NB4 (cell line): ENCODE results near the gene SPAST.
A peak's percentile ranks its signal among the peaks of the same experiment; 100 is the strongest.
"Not testable (repeated sequence)": the region's sequence is repeated elsewhere in the genome, so short reads cannot be mapped to it uniquely, and the experiment has no call there.

Experiments
- DNase-seq: peaks from one replicate; pipeline ENCODE4 v3.0.0; 2010; ENCODE audit warnings: low read depth
- H3K4me3 ChIP-seq: one replicate; pipeline ENCODE4 v1.5.1; 2011; ENCODE audit warnings: mild to moderate bottlenecking, low read depth, low read length, moderate library complexity
- MYC ChIP-seq: IDR thresholded peaks from 2 replicates; pipeline ENCODE4 v1.6.1; 2011; ENCODE audit warnings: low read depth, low read length
- POLR2A ChIP-seq: IDR thresholded peaks from 2 replicates; pipeline ENCODE4 v1.6.1; 2011; ENCODE audit warnings: mild to moderate bottlenecking; ENCODE audit not compliant: insufficient read length; ENCODE audit errors: extremely low read depth
- TF ChIP-seq, protein P1 (sequence below): IDR thresholded peaks from one replicate; pipeline ENCODE4 v1.5.1; 2012; ENCODE audit warnings: low read depth, low read length
- TF ChIP-seq, protein P2 (sequence below): IDR thresholded peaks from 2 replicates; pipeline ENCODE4 v1.6.1; 2011; ENCODE audit warnings: low read depth, low read length

Gene SPAST

DNA sequence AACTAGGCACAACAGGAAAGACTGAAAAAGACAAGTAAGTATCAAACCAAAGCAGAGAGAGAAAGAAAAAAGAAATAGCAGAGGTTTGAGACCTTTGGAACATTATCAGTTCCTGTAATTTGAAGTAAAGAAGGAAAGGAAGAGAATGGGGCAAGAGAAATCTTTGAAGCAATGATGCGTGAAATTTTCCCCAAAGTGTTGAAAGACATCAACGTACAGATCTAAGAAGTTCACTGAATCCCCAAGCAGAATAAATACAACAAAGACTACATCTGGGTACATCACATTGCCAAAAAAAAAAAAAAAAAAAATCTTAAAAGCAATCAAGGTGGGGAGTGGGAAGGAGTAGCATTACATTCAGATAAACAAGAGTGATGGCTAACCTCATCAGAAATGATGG lies 96.3 kb downstream of the SPAST start:
- H3K4me3 ChIP-seq: no peak overlapping the region
- no peak for DNase-seq
- no peak for TF ChIP-seq POLR2A
- no peak for TF ChIP-seq MYC
- TF ChIP-seq, protein P1, sequence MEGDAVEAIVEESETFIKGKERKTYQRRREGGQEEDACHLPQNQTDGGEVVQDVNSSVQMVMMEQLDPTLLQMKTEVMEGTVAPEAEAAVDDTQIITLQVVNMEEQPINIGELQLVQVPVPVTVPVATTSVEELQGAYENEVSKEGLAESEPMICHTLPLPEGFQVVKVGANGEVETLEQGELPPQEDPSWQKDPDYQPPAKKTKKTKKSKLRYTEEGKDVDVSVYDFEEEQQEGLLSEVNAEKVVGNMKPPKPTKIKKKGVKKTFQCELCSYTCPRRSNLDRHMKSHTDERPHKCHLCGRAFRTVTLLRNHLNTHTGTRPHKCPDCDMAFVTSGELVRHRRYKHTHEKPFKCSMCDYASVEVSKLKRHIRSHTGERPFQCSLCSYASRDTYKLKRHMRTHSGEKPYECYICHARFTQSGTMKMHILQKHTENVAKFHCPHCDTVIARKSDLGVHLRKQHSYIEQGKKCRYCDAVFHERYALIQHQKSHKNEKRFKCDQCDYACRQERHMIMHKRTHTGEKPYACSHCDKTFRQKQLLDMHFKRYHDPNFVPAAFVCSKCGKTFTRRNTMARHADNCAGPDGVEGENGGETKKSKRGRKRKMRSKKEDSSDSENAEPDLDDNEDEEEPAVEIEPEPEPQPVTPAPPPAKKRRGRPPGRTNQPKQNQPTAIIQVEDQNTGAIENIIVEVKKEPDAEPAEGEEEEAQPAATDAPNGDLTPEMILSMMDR: no peak
- TF ChIP-seq, protein P2, sequence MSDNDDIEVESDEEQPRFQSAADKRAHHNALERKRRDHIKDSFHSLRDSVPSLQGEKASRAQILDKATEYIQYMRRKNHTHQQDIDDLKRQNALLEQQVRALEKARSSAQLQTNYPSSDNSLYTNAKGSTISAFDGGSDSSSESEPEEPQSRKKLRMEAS: no peak

DNA sequence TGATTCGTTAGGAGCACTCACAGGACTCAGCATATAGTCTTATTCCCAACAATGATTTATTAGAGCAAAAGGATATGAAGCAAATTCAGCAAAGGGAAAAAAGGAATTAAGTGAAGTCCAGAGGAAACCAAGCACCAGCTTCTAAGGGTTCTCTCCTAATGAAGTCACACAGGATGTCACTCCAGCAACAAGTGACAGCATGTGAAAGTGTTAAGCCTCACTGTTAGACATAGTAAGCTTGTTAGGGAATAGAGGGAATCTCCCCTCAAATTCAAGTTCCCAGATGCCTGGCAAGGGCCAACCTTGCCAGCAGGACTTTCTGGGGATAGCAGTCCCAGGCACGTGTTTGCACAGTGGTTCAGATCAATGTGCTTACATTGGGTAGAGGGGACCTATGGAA lies 97.9 kb downstream of the SPAST start:
- H3K4me3 ChIP-seq: no peak overlapping the region
- no peak for DNase-seq
- TF ChIP-seq MYC (no peak), POLR2A (no peak)
- TF ChIP-seq, protein P2: no peak
- TF ChIP-seq, protein P1: no peak

DNA sequence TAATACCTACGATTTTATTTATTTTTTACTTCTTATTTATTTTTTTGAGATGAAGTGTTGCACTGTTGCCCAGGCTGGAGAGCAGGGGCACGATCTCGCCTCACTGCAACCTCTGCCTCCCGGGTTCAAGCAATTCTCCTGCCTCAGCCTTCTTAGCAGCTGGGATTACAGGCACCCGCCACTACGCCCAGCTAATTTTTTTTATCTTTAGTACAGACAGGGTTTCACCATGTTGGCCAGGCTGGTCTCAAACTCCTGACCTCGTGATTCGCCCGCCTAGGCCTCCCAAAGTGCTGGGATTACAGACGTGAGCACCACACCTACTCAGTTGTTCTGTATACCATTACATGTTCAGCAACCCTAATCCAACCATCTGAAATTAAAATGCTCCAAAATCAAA lies 100.9 kb downstream of the SPAST start:
- H3K4me3 ChIP-seq: peak overlapping the region; percentile 89
- not testable (repeated sequence) for DNase-seq

DNA sequence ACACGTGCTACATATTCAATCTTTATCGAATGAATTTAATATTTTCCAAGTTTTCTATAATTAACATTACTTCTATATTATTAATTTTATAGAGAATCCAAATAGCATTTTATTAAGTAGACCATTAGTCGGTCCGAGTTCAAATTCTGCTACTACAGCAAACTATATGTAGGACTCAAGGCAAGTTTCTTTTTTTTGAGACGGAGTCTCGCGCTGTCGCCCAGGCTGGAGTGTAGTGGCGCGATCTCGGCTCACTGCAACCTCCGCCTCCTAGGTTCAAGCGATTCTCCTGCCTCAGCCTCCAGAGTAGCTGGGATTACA lies 101.6 kb downstream of the SPAST start:
- H3K4me3 ChIP-seq: peak overlapping the region; percentile 89
- DNase-seq: not testable (repeated sequence)

DNA sequence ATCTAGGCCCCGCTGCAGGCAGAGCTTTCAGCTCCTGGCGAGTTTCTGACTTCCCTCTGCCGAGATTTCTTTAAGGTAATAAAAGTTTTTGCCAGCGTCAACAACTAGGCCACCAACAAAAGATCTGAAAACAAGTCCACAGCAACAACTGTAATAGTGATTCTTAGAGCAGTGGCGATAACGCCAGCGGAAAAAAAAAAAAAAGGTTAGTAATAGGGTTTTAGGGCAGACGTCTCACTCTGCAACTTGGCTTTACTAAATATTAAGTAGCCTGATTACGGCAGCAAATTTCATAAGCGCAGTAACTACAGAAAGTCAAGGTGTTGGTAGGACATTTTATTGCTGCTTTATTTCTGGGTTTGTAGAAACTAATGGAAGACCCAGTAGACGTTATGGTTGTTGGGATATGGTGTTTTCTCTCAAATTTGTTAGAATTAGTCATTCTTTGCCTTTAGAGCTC lies 102.8 kb downstream of the SPAST start:
- no peak for DNase-seq
- TF ChIP-seq MYC: no peak
- TF ChIP-seq, protein P1: no peak
- no peak for TF ChIP-seq POLR2A
- TF ChIP-seq, protein P2: no peak
- H3K4me3 ChIP-seq: peak overlapping the region; percentile 89

DNA sequence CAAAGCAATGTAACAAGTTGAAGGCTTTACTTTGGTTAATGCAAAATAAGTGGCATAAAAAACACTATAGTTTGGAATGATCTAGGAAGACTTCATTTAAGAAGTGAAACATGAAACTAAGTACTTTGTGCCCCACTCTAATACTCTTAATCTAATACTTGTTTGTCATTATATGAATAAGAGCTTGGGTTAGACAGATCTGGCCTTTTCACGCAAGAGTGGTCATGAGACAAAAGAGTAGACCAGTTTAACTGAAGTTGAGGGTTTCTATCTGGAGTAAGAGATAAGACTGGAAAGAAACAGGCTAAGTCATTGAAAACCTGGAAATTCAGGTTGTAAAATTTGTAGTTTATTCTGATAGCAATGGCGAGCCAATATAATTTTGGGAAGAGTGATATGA lies 105.2 kb downstream of the SPAST start:
- no peak for DNase-seq
- H3K4me3 ChIP-seq: no peak overlapping the region

DNA sequence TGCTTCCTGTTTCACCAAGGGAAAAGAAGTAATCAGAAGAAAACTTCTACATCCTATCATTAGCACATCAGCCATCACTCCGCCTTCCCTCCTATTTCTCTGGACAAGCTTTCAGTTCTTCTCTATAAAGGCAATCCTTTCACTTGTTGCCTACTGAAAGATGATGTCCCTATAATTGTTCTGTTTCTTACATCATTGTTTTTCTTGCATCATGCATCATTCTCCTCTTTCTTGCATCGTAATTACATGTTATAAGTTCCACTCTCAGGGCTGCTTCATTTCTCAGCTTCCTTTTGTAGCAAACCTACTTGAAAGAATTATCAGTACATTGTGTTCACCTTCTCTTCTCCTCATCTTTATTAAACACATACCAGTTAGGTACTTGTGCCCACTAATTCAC lies 109.5 kb downstream of the SPAST start:
- DNase-seq: no peak
- no peak for TF ChIP-seq POLR2A
- TF ChIP-seq, protein P1: no peak
- no peak for TF ChIP-seq MYC
- TF ChIP-seq, protein P2: no peak
- no peak overlapping the region for H3K4me3 ChIP-seq

More for the DNA sequence above, 105.2 kb downstream of the SPAST start:
- TF ChIP-seq, protein P2: no peak
- TF ChIP-seq, protein P1: no peak
- TF ChIP-seq MYC (no peak), POLR2A (no peak)
